ENCODE measurements around the gene NTHL1. TPM values are rescaled to one million over a fixed set of nuclear protein-coding genes. Genes with fewer than 3 reads are reported as not detected.

Gene NTHL1
- total and polyA plus RNA-seq, 2 of the 8 experiments (the other 6 are each of a cell fraction or from before 2014, with no cell fraction given) = 70.9 to 150 TPM

DNA sequence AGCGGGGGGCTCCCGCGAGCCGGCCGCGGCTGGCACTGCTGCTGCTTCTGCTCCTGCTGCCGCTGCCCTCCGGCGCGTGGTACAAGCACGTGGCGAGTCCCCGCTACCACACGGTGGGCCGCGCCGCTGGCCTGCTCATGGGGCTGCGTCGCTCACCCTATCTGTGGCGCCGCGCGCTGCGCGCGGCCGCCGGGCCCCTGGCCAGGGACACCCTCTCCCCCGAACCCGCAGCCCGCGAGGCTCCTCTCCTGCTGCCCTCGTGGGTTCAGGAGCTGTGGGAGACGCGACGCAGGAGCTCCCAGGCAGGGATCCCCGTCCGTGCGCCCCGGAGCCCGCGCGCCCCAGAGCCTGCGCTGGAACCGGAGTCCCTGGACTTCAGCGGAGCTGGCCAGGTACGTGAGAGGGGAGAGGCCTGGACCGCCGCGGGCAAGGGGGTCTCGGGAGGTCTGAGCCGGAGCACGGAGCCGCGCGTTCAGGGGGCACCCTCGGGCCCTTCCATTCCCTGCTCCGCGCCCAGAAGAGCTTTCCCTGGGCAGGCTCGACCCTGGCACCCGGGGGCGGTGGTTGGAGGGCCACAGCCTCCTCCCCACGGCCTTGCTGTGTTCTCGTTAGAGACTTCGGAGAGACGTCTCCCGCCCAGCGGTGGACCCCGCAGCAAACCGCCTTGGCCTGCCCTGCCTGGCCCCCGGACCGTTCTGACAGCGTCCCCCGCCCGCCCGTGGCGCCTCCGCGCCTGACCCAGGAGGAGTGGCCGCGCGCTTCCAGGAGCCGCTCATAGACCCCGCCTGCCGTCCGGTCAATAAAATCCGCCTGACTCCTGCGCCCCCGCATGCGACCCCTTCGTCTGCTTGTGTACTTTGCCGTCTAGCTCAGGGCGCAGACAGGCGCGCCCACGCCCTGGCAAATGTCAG, 27.5 kb downstream of the NTHL1 start:
- no peak overlapping the region for H3K14ac ChIP-seq (ENCODE audit: insufficient read length)
- peaks cover 22 to 42% (median 34%) of the 10 kb centered on the region in 4 experiments for H3K27me3 ChIP-seq (replicated peaks in 1 of 4; ENCODE audit: control insufficient read depth in 3 of 4, extremely low read depth in 1 of 4, insufficient read depth in 3 of 4, low read length in 3 of 4)
- WGBS, 2 experiments (ENCODE audit: extremely low coverage in 1 of 2, insufficient coverage in 1 of 2, insufficient read length in 1 of 2, insufficient replicate concordance in 2 of 2, low coverage in 1 of 2, low lambda C conversion rate in 2 of 2, missing lambda C conversion rate in 1 of 2) = 4% methylated on average over 43 of the region's 96 CpGs; no CpG with 5 or more reads in 1 of the 2 experiments
- no peak overlapping the region for H3K23ac ChIP-seq (ENCODE audit: insufficient read length)
- ChIA-PET CTCF (ENCODE audit: partially characterized antibody) (interaction anchor here (0.7 to 7.5 kb wide), 15 partner anchors 9 to 132 kb away, joined by 3 to 55 read pairs (median 4); no protein-coding TSS in a partner anchor), POLR2A (ENCODE audit: partially characterized antibody) (interaction anchor here (0.6 to 2.0 kb wide), 10 partner anchors 12 to 135 kb away, joined by 3 to 9 read pairs (median 5); partner anchors contain the start of genes RPS2 and TRAF7)
- no peak overlapping the region for H2BK20ac ChIP-seq (ENCODE audit: low read length)
- no peaks in the 10 kb centered on the region for H3K9me3 ChIP-seq (ENCODE audit: insufficient read depth in 2 of 2, low read depth in 1 of 2, low read length in 1 of 2)
- H4K20me1 ChIP-seq (replicated peaks in 1 of 2; ENCODE audit: control insufficient read depth in 1 of 2, insufficient read depth in 2 of 2, low read length in 2 of 2) = no peaks in the 10 kb centered on the region
- H3K18ac ChIP-seq (ENCODE audit: extremely low read depth, low read length) = no peak overlapping the region; the same call in 1 of the 2 replicates
- peak overlapping the region; percentile 21 to 59 (median 29); a peak in 7 of 8 replicates for H3K4me3 ChIP-seq (ENCODE audit: extremely low read depth in 1 of 4, insufficient read depth in 2 of 4, low read depth in 3 of 4, low read length in 4 of 4)
- H3K79me1 ChIP-seq (ENCODE audit: low read depth, low read length) = no peaks in the 10 kb centered on the region
- H3K23me2 ChIP-seq (ENCODE audit: low read depth, low read length) = peaks cover 8% of the 10 kb centered on the region; the same call in 1 of the 2 replicates
- H3K56ac ChIP-seq (replicated peaks; ENCODE audit: insufficient read length, low read depth, low read length) = no peak overlapping the region
- peaks cover 0 to 21% (median 8%) of the 10 kb centered on the region in 4 experiments; a peak in 5 of 7 replicates for H3K4me1 ChIP-seq (replicated peaks in 1 of 4; ENCODE audit: control insufficient read depth in 3 of 4, insufficient read depth in 4 of 4, low read length in 3 of 4)
- TF ChIP-seq EZH2 (IDR thresholded peaks at IDR 0.05; ENCODE audit: low read depth, low read length, severe bottlenecking) (peak; percentile 86), EGR1 (IDR thresholded peaks at IDR 0.05; ENCODE audit: borderline replicate concordance, low read depth, low read length) (0 out of 2 replicates have a peak, but pooled peaks have one; percentile 23), SUZ12 (IDR thresholded peaks at IDR 0.05; ENCODE audit: low read length) (peak; percentile 81), MAX (IDR thresholded peaks at IDR 0.05) (peak; percentile 92), TBP (IDR thresholded peaks at IDR 0.05; ENCODE audit: low read depth, low read length) (no peak), RFX5 (IDR thresholded peaks at IDR 0.05; ENCODE audit: borderline replicate concordance, low read depth, low read length) (no peak)
- TF ChIP-seq, protein P1, sequence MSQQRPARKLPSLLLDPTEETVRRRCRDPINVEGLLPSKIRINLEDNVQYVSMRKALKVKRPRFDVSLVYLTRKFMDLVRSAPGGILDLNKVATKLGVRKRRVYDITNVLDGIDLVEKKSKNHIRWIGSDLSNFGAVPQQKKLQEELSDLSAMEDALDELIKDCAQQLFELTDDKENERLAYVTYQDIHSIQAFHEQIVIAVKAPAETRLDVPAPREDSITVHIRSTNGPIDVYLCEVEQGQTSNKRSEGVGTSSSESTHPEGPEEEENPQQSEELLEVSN (IDR thresholded peaks at IDR 0.05) = peak; percentile 45; the same call in 1 of the 2 replicates
- H2BK120ac ChIP-seq (replicated peaks; ENCODE audit: low read depth, low read length) = no peak overlapping the region
- DNase-seq (ENCODE audit: low read depth in 1 of 2, low spot score in 2 of 2) = peak in 1 of 2 experiments; percentile 74
- H3K4ac ChIP-seq (replicated peaks; ENCODE audit: insufficient read length, low read depth, low read length) = no peak overlapping the region
- no peak overlapping the region for H2BK12ac ChIP-seq (ENCODE audit: low read depth, low read length)
- FAIRE-seq = no peak
- H2BK15ac ChIP-seq (ENCODE audit: low read length) = no peak overlapping the region
- H4K91ac ChIP-seq (replicated peaks; ENCODE audit: insufficient read length, low read length) = no peak overlapping the region
- H4K5ac ChIP-seq (ENCODE audit: insufficient read length, low read depth, low read length) = no peak overlapping the region
- no peak overlapping the region for H2BK5ac ChIP-seq (ENCODE audit: low read depth, low read length)
- peak overlapping the region; percentile 71 to 79 for H3K4me2 ChIP-seq (ENCODE audit: insufficient read depth in 1 of 2, low read depth in 2 of 2, low read length in 2 of 2)
- H3K9ac ChIP-seq (replicated peaks in 1 of 4; ENCODE audit: extremely low read depth in 1 of 4, low read depth in 3 of 4, low read length in 3 of 4) = no peak overlapping the region
- peak overlapping the region; percentile 46; the same call in 1 of the 2 replicates for H4K8ac ChIP-seq (ENCODE audit: extremely low read depth, insufficient read depth, low read length)
- H3K79me2 ChIP-seq (ENCODE audit: control insufficient read depth in 1 of 2, insufficient read depth in 2 of 2, low read length in 2 of 2) = no peaks in the 10 kb centered on the region
- peak overlapping the region; percentile 6; the same call in 1 of the 2 replicates for H2AFZ ChIP-seq (ENCODE audit: low read length)
- H3K36me3 ChIP-seq (ENCODE audit: control insufficient read depth in 2 of 4, insufficient read depth in 4 of 4, low read length in 3 of 4) = peaks cover 0 to 5% (median 0%) of the 10 kb centered on the region in 4 experiments; a peak in 1 of 8 replicates
- no peak overlapping the region for H2AK5ac ChIP-seq (ENCODE audit: low read depth, low read length)
- H3K27ac ChIP-seq (ENCODE audit: low read depth, low read length) = no peak overlapping the region

Measured in H1 (cell line).